Cardiac fibroblast (primary cell): ENCODE measurements around the gene GPRC5B.
A peak's percentile ranks its signal among the peaks of the same experiment; 100 is the strongest.

Experiments used
- DNase-seq, 2 donors: peaks; one replicate each; pipeline versions ENCODE4 v3.0.0 to v3.0.0-alpha.2; 2010; ENCODE audit warnings: low read depth in 2 of 2
- H3K4me3 ChIP-seq, 2 donors: replicated peaks in 1 of 2; 1 replicate in 1 of 2; 2 replicates in 1 of 2; pipeline ENCODE4 v1.5.1; 2011; ENCODE audit warnings: low read depth in 2 of 2, low read length in 2 of 2, mild to moderate bottlenecking in 2 of 2, moderate library complexity in 1 of 2
- TF ChIP-seq, protein P1 (sequence below): IDR thresholded peaks from one replicate; pipeline ENCODE4 v1.5.1; 2011; ENCODE audit warnings: low read depth, mild to moderate bottlenecking, low read length, inconsistent platforms

Gene GPRC5B

GRCh38 chr16:19911204-19911603 lies 26.6 kb upstream of the GPRC5B start:
- no peak for DNase-seq
- TF ChIP-seq, protein P1, sequence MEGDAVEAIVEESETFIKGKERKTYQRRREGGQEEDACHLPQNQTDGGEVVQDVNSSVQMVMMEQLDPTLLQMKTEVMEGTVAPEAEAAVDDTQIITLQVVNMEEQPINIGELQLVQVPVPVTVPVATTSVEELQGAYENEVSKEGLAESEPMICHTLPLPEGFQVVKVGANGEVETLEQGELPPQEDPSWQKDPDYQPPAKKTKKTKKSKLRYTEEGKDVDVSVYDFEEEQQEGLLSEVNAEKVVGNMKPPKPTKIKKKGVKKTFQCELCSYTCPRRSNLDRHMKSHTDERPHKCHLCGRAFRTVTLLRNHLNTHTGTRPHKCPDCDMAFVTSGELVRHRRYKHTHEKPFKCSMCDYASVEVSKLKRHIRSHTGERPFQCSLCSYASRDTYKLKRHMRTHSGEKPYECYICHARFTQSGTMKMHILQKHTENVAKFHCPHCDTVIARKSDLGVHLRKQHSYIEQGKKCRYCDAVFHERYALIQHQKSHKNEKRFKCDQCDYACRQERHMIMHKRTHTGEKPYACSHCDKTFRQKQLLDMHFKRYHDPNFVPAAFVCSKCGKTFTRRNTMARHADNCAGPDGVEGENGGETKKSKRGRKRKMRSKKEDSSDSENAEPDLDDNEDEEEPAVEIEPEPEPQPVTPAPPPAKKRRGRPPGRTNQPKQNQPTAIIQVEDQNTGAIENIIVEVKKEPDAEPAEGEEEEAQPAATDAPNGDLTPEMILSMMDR, result no peak

GRCh38 chr16:19909750-19910322 lies 25.2 kb upstream of the GPRC5B start:
- TF ChIP-seq, protein P1, result no peak
- peak in 1 of 2 donors; percentile 11 for DNase-seq
- no peak overlapping the region for H3K4me3 ChIP-seq

More at GRCh38 chr16:19911204-19911603, 26.6 kb upstream of the GPRC5B start:
- no peak overlapping the region for H3K4me3 ChIP-seq

DNA sequence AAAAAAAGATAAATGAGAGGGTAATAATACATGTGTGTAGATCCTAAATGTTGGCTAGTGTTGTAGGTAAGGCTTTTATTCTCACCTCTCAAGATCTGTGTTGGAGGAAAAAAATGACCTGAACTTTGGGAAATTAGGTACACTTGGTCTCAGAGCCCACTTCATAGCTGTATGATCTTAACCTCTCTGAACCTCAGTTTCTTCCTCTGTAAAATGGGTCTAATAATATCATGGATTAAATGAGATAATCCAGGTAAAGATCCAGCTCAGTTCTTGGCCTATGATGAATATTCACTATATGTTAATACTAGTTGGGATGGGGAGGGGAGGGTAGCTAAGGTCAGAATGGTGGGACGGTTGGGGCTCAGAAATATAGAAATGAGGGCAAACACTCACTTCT lies 24.3 kb upstream of the GPRC5B start:
- no peak overlapping the region for H3K4me3 ChIP-seq
- DNase-seq, result no peak
- TF ChIP-seq, protein P1, result no peak

- peak; percentile 73 to 81 for DNase-seq
- H3K4me3 ChIP-seq, result no peak overlapping the region
- TF ChIP-seq, protein P1, result peak; percentile 94
These were observed 22.7 kb upstream of the GPRC5B start for GRCh38 chr16:19907161-19907992.

GRCh38 chr16:19901164-19901563 lies 16.5 kb upstream of the GPRC5B start:
- DNase-seq, result no peak
- TF ChIP-seq, protein P1, result no peak
- no peak overlapping the region for H3K4me3 ChIP-seq

DNA sequence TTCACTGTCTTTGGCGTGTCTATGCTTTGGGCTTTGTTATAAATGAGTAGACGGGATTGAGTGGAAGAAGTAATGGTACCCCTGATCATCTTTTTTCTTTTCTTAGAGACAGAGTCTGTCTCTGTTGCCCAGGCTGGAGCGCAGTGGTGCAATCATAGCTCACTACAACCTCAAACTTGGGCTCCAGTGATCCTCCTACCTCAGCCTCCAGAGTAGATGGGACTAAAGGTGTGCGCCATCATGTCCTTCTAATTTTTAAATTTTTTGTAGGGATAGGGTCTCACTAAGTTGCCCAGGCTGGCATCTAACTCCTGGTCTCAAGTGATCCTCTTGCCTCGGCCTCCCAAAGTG lies 14.9 kb upstream of the GPRC5B start:
- no peak for DNase-seq
- no peak overlapping the region for H3K4me3 ChIP-seq
- TF ChIP-seq, protein P1, result no peak
